ENCODE measurements around the gene AUTS2.

Gene AUTS2

DNA sequence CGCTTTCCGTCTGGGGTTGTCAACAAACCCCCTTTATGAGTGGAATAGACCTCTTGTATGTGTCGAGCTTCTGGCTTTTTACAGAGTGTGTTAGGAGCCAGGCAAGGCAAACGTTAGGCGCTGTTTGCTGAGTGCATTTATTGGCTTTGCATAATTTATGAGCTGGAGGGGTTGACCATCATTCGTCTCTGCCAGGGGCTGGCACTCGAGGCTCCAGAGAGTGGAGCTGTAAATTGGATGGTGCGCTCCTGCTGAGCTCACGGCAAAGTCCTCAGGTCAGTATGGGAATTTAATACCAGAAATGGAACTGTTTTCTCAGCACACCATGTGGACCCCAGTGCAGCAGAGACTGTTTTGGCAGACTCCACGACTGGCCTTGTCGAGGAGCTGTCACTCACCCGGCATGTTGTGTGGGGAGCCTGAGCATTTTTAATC lies 834.3 kb downstream of the AUTS2 start:
- POLR2A ChIA-PET: no interaction called here
- Histone ChIP-seq H3K9me3 (ENCODE audit: control insufficient read depth, insufficient read depth, low read depth, low read length) (no peaks in the 10 kb centered on the region), H3K27ac (ENCODE audit: extremely low read depth, low read depth, low read length) (peak overlapping the region; percentile 25), H3K4me3 (ENCODE audit: low read depth, low read length) (no peak overlapping the region), H3K4me1 (ENCODE audit: control insufficient read depth, insufficient read depth, low read length) (peaks cover 4% of the 10 kb centered on the region; the same call in 1 of the 2 replicates), H3K36me3 (ENCODE audit: control insufficient read depth in 2 of 2, insufficient read depth in 1 of 2, low read length in 2 of 2) (no peaks in the 10 kb centered on the region)
- CTCF ChIA-PET: no interaction called here
- TF ChIP-seq TRIM28 (IDR thresholded peaks at IDR 0.05; ENCODE audit: borderline replicate concordance, low read length) (peak; percentile 78), ZIC2 (tag by site-specific recombination; IDR thresholded peaks at IDR 0.05) (peak; percentile 81), ZBTB17 (tag by site-specific recombination; IDR thresholded peaks at IDR 0.05) (peak; percentile 60), ZNF114 (tag by site-specific recombination; IDR thresholded peaks at IDR 0.05) (no peak), ZNF473 (tag by site-specific recombination; IDR thresholded peaks at IDR 0.05) (no peak), ZFP37 (tag by site-specific recombination; IDR thresholded peaks at IDR 0.05) (no peak), GFI1B (tag by site-specific recombination; IDR thresholded peaks at IDR 0.05) (no peak), ZBTB8A (tag by site-specific recombination; IDR thresholded peaks at IDR 0.05) (peak; percentile 47; the same call in 1 of the 2 replicates), ZFP41 (tag by site-specific recombination; IDR thresholded peaks at IDR 0.05; ENCODE audit: borderline replicate concordance) (no peak), HOXC10 (CRISPR knock-in tag; IDR thresholded peaks at IDR 0.05) (no peak), RBAK (tag by site-specific recombination; IDR thresholded peaks at IDR 0.05) (no peak), ZNF555 (tag by site-specific recombination; conservative IDR thresholded peaks at IDR 0.05) (no peak), ZNF366 (tag by site-specific recombination; conservative IDR thresholded peaks at IDR 0.05) (no peak), SALL2 (tag by site-specific recombination; IDR thresholded peaks at IDR 0.05; ENCODE audit: borderline replicate concordance) (no peak), ZNF155 (tag by site-specific recombination; IDR thresholded peaks at IDR 0.05) (no peak), ZNF341 (tag by site-specific recombination; IDR thresholded peaks at IDR 0.05; ENCODE audit: low read depth) (peak; percentile 27; the same call in 1 of the 2 replicates), ZNF391 (tag by site-specific recombination; IDR thresholded peaks at IDR 0.05; ENCODE audit: borderline replicate concordance, low read depth) (no peak)
- TF ChIP-seq, protein P1, sequence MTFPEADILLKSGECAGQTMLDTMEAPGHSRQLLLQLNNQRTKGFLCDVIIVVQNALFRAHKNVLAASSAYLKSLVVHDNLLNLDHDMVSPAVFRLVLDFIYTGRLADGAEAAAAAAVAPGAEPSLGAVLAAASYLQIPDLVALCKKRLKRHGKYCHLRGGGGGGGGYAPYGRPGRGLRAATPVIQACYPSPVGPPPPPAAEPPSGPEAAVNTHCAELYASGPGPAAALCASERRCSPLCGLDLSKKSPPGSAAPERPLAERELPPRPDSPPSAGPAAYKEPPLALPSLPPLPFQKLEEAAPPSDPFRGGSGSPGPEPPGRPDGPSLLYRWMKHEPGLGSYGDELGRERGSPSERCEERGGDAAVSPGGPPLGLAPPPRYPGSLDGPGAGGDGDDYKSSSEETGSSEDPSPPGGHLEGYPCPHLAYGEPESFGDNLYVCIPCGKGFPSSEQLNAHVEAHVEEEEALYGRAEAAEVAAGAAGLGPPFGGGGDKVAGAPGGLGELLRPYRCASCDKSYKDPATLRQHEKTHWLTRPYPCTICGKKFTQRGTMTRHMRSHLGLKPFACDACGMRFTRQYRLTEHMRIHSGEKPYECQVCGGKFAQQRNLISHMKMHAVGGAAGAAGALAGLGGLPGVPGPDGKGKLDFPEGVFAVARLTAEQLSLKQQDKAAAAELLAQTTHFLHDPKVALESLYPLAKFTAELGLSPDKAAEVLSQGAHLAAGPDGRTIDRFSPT (tag by site-specific recombination; IDR thresholded peaks at IDR 0.05): no peak
- TF ChIP-seq, protein P2, sequence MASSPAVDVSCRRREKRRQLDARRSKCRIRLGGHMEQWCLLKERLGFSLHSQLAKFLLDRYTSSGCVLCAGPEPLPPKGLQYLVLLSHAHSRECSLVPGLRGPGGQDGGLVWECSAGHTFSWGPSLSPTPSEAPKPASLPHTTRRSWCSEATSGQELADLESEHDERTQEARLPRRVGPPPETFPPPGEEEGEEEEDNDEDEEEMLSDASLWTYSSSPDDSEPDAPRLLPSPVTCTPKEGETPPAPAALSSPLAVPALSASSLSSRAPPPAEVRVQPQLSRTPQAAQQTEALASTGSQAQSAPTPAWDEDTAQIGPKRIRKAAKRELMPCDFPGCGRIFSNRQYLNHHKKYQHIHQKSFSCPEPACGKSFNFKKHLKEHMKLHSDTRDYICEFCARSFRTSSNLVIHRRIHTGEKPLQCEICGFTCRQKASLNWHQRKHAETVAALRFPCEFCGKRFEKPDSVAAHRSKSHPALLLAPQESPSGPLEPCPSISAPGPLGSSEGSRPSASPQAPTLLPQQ (tag by site-specific recombination; IDR thresholded peaks at IDR 0.05): 0 out of 2 replicates have a peak, but pooled peaks have one; percentile 37
- TF ChIP-seq, protein P3, sequence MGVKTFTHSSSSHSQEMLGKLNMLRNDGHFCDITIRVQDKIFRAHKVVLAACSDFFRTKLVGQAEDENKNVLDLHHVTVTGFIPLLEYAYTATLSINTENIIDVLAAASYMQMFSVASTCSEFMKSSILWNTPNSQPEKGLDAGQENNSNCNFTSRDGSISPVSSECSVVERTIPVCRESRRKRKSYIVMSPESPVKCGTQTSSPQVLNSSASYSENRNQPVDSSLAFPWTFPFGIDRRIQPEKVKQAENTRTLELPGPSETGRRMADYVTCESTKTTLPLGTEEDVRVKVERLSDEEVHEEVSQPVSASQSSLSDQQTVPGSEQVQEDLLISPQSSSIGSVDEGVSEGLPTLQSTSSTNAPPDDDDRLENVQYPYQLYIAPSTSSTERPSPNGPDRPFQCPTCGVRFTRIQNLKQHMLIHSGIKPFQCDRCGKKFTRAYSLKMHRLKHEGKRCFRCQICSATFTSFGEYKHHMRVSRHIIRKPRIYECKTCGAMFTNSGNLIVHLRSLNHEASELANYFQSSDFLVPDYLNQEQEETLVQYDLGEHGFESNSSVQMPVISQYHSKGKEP (tag by site-specific recombination; IDR thresholded peaks at IDR 0.05): peak; percentile 53; the same call in 1 of the 2 replicates
- TF ChIP-seq, protein P4, sequence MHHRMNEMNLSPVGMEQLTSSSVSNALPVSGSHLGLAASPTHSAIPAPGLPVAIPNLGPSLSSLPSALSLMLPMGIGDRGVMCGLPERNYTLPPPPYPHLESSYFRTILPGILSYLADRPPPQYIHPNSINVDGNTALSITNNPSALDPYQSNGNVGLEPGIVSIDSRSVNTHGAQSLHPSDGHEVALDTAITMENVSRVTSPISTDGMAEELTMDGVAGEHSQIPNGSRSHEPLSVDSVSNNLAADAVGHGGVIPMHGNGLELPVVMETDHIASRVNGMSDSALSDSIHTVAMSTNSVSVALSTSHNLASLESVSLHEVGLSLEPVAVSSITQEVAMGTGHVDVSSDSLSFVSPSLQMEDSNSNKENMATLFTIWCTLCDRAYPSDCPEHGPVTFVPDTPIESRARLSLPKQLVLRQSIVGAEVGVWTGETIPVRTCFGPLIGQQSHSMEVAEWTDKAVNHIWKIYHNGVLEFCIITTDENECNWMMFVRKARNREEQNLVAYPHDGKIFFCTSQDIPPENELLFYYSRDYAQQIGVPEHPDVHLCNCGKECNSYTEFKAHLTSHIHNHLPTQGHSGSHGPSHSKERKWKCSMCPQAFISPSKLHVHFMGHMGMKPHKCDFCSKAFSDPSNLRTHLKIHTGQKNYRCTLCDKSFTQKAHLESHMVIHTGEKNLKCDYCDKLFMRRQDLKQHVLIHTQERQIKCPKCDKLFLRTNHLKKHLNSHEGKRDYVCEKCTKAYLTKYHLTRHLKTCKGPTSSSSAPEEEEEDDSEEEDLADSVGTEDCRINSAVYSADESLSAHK (tag by site-specific recombination; IDR thresholded peaks at IDR 0.05): peak; percentile 68
- TF ChIP-seq, protein P5, sequence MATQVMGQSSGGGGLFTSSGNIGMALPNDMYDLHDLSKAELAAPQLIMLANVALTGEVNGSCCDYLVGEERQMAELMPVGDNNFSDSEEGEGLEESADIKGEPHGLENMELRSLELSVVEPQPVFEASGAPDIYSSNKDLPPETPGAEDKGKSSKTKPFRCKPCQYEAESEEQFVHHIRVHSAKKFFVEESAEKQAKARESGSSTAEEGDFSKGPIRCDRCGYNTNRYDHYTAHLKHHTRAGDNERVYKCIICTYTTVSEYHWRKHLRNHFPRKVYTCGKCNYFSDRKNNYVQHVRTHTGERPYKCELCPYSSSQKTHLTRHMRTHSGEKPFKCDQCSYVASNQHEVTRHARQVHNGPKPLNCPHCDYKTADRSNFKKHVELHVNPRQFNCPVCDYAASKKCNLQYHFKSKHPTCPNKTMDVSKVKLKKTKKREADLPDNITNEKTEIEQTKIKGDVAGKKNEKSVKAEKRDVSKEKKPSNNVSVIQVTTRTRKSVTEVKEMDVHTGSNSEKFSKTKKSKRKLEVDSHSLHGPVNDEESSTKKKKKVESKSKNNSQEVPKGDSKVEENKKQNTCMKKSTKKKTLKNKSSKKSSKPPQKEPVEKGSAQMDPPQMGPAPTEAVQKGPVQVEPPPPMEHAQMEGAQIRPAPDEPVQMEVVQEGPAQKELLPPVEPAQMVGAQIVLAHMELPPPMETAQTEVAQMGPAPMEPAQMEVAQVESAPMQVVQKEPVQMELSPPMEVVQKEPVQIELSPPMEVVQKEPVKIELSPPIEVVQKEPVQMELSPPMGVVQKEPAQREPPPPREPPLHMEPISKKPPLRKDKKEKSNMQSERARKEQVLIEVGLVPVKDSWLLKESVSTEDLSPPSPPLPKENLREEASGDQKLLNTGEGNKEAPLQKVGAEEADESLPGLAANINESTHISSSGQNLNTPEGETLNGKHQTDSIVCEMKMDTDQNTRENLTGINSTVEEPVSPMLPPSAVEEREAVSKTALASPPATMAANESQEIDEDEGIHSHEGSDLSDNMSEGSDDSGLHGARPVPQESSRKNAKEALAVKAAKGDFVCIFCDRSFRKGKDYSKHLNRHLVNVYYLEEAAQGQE (tag by site-specific recombination; IDR thresholded peaks at IDR 0.05): no peak
- TF ChIP-seq, protein P6, sequence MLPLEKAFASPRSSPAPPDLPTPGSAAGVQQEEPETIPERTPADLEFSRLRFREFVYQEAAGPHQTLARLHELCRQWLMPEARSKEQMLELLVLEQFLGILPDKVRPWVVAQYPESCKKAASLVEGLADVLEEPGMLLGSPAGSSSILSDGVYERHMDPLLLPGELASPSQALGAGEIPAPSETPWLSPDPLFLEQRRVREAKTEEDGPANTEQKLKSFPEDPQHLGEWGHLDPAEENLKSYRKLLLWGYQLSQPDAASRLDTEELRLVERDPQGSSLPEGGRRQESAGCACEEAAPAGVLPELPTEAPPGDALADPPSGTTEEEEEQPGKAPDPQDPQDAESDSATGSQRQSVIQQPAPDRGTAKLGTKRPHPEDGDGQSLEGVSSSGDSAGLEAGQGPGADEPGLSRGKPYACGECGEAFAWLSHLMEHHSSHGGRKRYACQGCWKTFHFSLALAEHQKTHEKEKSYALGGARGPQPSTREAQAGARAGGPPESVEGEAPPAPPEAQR (tag by site-specific recombination; IDR thresholded peaks at IDR 0.05): no peak
- TF ChIP-seq, protein P7, sequence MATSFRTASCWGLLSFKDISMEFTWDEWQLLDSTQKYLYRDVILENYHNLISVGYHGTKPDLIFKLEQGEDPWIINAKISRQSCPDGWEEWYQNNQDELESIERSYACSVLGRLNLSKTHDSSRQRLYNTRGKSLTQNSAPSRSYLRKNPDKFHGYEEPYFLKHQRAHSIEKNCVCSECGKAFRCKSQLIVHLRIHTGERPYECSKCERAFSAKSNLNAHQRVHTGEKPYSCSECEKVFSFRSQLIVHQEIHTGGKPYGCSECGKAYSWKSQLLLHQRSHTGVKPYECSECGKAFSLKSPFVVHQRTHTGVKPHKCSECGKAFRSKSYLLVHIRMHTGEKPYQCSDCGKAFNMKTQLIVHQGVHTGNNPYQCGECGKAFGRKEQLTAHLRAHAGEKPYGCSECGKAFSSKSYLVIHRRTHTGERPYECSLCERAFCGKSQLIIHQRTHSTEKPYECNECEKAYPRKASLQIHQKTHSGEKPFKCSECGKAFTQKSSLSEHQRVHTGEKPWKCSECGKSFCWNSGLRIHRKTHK (tag by site-specific recombination; IDR thresholded peaks at IDR 0.05): no peak
